ENCODE measurements around the gene HIVEP1.

The HIVEP1 gene

GRCh38 chr6:12134991-12135390, 122.9 kb downstream of the HIVEP1 start:
- no peak for TF ChIP-seq CTCF (IDR thresholded peaks at IDR 0.05; ENCODE audit: borderline replicate concordance, control extremely low read depth, extremely low read depth, insufficient read depth, missing control alignments)
- in situ Hi-C loops (cut with MboI; ENCODE audit: low sequenced_read_pairs, unreplicated experiment): no loop called here
- DNase-seq (ENCODE audit: low spot score): no peak

GRCh38 chr6:12136905-12137304, 124.8 kb downstream of the HIVEP1 start:
- no peak for TF ChIP-seq CTCF (IDR thresholded peaks at IDR 0.05; ENCODE audit: borderline replicate concordance, control extremely low read depth, extremely low read depth, insufficient read depth, missing control alignments)
- in situ Hi-C loops (cut with MboI; ENCODE audit: low sequenced_read_pairs, unreplicated experiment): no loop called here

GRCh38 chr6:12137480-12137879, 125.4 kb downstream of the HIVEP1 start:
- TF ChIP-seq CTCF (IDR thresholded peaks at IDR 0.05; ENCODE audit: borderline replicate concordance, control extremely low read depth, extremely low read depth, insufficient read depth, missing control alignments): no peak
- in situ Hi-C loops (cut with MboI; ENCODE audit: low sequenced_read_pairs, unreplicated experiment): no loop called here
- DNase-seq (ENCODE audit: low spot score): no peak

More at GRCh38 chr6:12136905-12137304, 124.8 kb downstream of the HIVEP1 start:
- DNase-seq (ENCODE audit: low spot score): no peak

GRCh38 chr6:12138381-12138780, 126.3 kb downstream of the HIVEP1 start:
- TF ChIP-seq CTCF (IDR thresholded peaks at IDR 0.05; ENCODE audit: borderline replicate concordance, control extremely low read depth, extremely low read depth, insufficient read depth, missing control alignments): no peak
- in situ Hi-C loops (cut with MboI; ENCODE audit: low sequenced_read_pairs, unreplicated experiment): no loop called here
- DNase-seq (ENCODE audit: low spot score): no peak

GRCh38 chr6:12138936-12139335, 126.8 kb downstream of the HIVEP1 start:
- TF ChIP-seq CTCF (IDR thresholded peaks at IDR 0.05; ENCODE audit: borderline replicate concordance, control extremely low read depth, extremely low read depth, insufficient read depth, missing control alignments): no peak
- DNase-seq (ENCODE audit: low spot score): no peak
- in situ Hi-C loops (cut with MboI; ENCODE audit: low sequenced_read_pairs, unreplicated experiment): no loop called here

GRCh38 chr6:12147557-12148316, 135.6 kb downstream of the HIVEP1 start:
- DNase-seq (ENCODE audit: low spot score): no peak
- in situ Hi-C loops (cut with MboI; ENCODE audit: low sequenced_read_pairs, unreplicated experiment): no loop called here
- no peak for TF ChIP-seq CTCF (IDR thresholded peaks at IDR 0.05; ENCODE audit: borderline replicate concordance, control extremely low read depth, extremely low read depth, insufficient read depth, missing control alignments)
